GM23338 (cell line): ENCODE data around the gene UHRF2. TPM values are rescaled to one million over a fixed set of nuclear protein-coding genes. Genes with fewer than 3 reads are reported as not detected.

ENCODE experiments used
- ATAC-seq: fragments of 200-7000 bp; cut with Tn5 transposase; 3 replicates; pipeline ENCODE4 v1.9.1; 2020
- DNase-seq: peaks from one replicate; pipeline ENCODE4 v3.0.0-alpha.2; 2015; ENCODE audit warnings: low spot score
- H2AFZ ChIP-seq: fragments of 200-600 bp; sonication (generic); 2 replicates; pipeline ENCODE4 v1.8.0; 2016; ENCODE audit warnings: antibody characterized with exemption, mild to moderate bottlenecking, moderate library complexity
- H3F3A ChIP-seq: fragments of 200-600 bp; sonication (generic); replicated peaks from 2 replicates; pipeline ENCODE4 v1.8.0; 2017; ENCODE audit warnings: antibody characterized with exemption, mixed run types, low read depth
- H3K27ac ChIP-seq: fragments of 200-600 bp; sonication (generic); 2 replicates; pipeline ENCODE4 v1.6.1; 2016; ENCODE audit warnings: low read depth
- H3K27me3 ChIP-seq: fragments of 200-600 bp; sonication (generic); 2 replicates; pipeline ENCODE4 v1.8.0; 2016; ENCODE audit warnings: mild to moderate bottlenecking, mixed run types, moderate library complexity; ENCODE audit not compliant: insufficient read depth
- H3K36me3 ChIP-seq: fragments of 200-600 bp; sonication (generic); 2 replicates; pipeline ENCODE4 v1.8.0; 2016; ENCODE audit warnings: mild to moderate bottlenecking; ENCODE audit not compliant: insufficient read depth
- H3K4me1 ChIP-seq: fragments of 200-600 bp; sonication (generic); 2 replicates; pipeline ENCODE4 v1.8.0; 2016; ENCODE audit warnings: mild to moderate bottlenecking, moderate library complexity; ENCODE audit not compliant: insufficient read depth
- H3K4me2 ChIP-seq: fragments of 200-600 bp; sonication (generic); 2 replicates; pipeline ENCODE4 v1.7.1; 2017; ENCODE audit warnings: mixed run types
- H3K4me3 ChIP-seq: fragments of 200-600 bp; sonication (generic); 2 replicates; pipeline ENCODE4 v1.6.1; 2016; ENCODE audit warnings: mixed run types
- H3K79me2 ChIP-seq: fragments of 200-600 bp; sonication (generic); replicated peaks from 2 replicates; pipeline ENCODE4 v1.8.0; 2017; ENCODE audit warnings: mild to moderate bottlenecking; ENCODE audit not compliant: insufficient read depth
- H3K9me2 ChIP-seq: fragments of 200-600 bp; sonication (generic); 2 replicates; pipeline ENCODE4 v1.8.0; 2017; ENCODE audit not compliant: insufficient read depth
- H4K20me1 ChIP-seq: fragments of 200-600 bp; sonication (generic); replicated peaks from 2 replicates; pipeline ENCODE4 v1.8.0; 2017; ENCODE audit warnings: mild to moderate bottlenecking; ENCODE audit not compliant: insufficient read depth
- H3K27ac Mint-ChIP-seq: 2 replicates; pipeline ENCODE4 v1.8.0; 2020; ENCODE audit warnings: inconsistent platforms, mild to moderate bottlenecking, moderate library complexity, mixed read lengths
- H3K27me3 Mint-ChIP-seq: 3 replicates; pipeline ENCODE4 v1.8.0; 2022; ENCODE audit warnings: low read depth, mild to moderate bottlenecking, moderate library complexity, mixed read lengths, inconsistent platforms; ENCODE audit not compliant: insufficient read depth, poor library complexity
- H3K36me3 Mint-ChIP-seq: 3 replicates; pipeline ENCODE4 v1.8.0; 2021; ENCODE audit warnings: low read depth, mild to moderate bottlenecking, inconsistent platforms, moderate library complexity, mixed read lengths
- H3K4me1 Mint-ChIP-seq: 3 replicates; pipeline ENCODE4 v1.8.0; 2020; ENCODE audit warnings: mild to moderate bottlenecking, inconsistent platforms, mixed read lengths
- H3K4me3 Mint-ChIP-seq: 3 replicates; pipeline ENCODE4 v1.8.0; 2021; ENCODE audit warnings: moderate library complexity, mild to moderate bottlenecking, inconsistent platforms, mixed read lengths
- H3K9me3 Mint-ChIP-seq: 3 replicates; pipeline ENCODE4 v1.8.0; 2020; ENCODE audit warnings: moderate library complexity, mild to moderate bottlenecking, inconsistent platforms, mixed read lengths
- CREB1 ChIP-seq: fragments of 250-450 bp; sonication (Bioruptor Pico); IDR thresholded peaks from 2 replicates; pipeline ENCODE4 v1.5.0; 2020; ENCODE audit warnings: low read depth, mild to moderate bottlenecking, moderate library complexity
- POLR2AphosphoS5 ChIP-seq: IDR thresholded peaks from 2 replicates; pipeline ENCODE4 v1.6.1; 2016; ENCODE audit warnings: antibody characterized with exemption, low read depth
- ZNF114 ChIP-seq: fragments of 250-450 bp; sonication (Bioruptor Pico); IDR thresholded peaks from 2 replicates; pipeline ENCODE4 v1.5.0; 2020; ENCODE audit warnings: mild to moderate bottlenecking, moderate library complexity
- ZNF331 ChIP-seq: fragments of 250-450 bp; sonication (Bioruptor Pico); IDR thresholded peaks from 2 replicates; pipeline ENCODE4 v1.5.0; 2020; ENCODE audit warnings: low read depth, mild to moderate bottlenecking, moderate library complexity
- polyA plus RNA-seq: library from polyadenylated mRNA; unstranded; fragments of >200 nt; fragmentation: Nextera tagmentation; extraction: Ambion mirVana; gene quantifications from 2 replicates; pipeline ENCODE4 v1.2.1, GENCODE V29; 2016
- total RNA-seq: library from RNA; depleted of rRNA; stranded (reverse); fragments of >200 nt; shearing (Covaris generic); gene quantifications from 2 replicates; pipeline ENCODE4 v1.2.3, GENCODE V29; 2014
- TF ChIP-seq, protein P1 (sequence below), 2 experiments: fragments of 200-600 bp in 1 of 2; sonication (generic) in 1 of 2; conservative IDR thresholded peaks; 2 replicates each; pipeline versions ENCODE4 v1.5.1 to v1.6.1; 2016 to 2017; ENCODE audit warnings: antibody characterized with exemption in 2 of 2, low read depth in 2 of 2, mild to moderate bottlenecking in 2 of 2, moderate library complexity in 1 of 2
- TF ChIP-seq, protein P2 (sequence below): fragments of 250-450 bp; sonication (Bioruptor Pico); IDR thresholded peaks from 2 replicates; pipeline ENCODE4 v1.5.0; 2020; ENCODE audit warnings: mild to moderate bottlenecking, moderate library complexity

Gene UHRF2
- total and polyA plus RNA-seq, 2 experiments from 2014 or later, result 15.1 to 51.6 TPM

DNA sequence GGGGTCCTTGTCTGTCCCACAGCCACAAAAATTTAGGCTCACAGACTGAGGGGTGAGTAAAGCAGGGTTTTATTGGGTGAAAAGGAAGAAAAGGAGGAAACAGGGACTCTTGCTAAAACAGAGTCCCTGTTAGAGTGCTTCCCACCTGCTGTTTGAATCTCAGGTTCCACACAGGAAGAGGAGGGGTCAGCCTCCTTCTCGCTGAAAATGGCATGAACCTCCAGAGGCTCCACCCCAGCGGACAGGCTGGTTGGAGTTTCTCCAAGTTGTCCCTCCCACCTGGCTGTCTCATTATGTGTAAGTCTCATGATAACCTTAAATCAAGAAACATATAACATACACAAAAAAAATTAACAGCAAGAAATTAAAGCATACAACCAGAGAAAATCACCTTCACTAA lies 28.3 kb upstream of the UHRF2 start:
- Histone ChIP-seq H3K4me3 (no peak overlapping the region), H3F3A (no peaks in the 10 kb centered on the region), H3K79me2 (no peaks in the 10 kb centered on the region), H3K27ac (no peak overlapping the region), H3K27me3 (no peaks in the 10 kb centered on the region), H3K9me2 (no peaks in the 10 kb centered on the region), H3K4me1 (no peaks in the 10 kb centered on the region), H2AFZ (peak overlapping the region; percentile 90), H3K36me3 (no peaks in the 10 kb centered on the region), H3K4me2 (no peak overlapping the region), H4K20me1 (no peaks in the 10 kb centered on the region)
- no peaks in the 10 kb centered on the region for H3K36me3 Mint-ChIP-seq
- TF ChIP-seq, protein P1, sequence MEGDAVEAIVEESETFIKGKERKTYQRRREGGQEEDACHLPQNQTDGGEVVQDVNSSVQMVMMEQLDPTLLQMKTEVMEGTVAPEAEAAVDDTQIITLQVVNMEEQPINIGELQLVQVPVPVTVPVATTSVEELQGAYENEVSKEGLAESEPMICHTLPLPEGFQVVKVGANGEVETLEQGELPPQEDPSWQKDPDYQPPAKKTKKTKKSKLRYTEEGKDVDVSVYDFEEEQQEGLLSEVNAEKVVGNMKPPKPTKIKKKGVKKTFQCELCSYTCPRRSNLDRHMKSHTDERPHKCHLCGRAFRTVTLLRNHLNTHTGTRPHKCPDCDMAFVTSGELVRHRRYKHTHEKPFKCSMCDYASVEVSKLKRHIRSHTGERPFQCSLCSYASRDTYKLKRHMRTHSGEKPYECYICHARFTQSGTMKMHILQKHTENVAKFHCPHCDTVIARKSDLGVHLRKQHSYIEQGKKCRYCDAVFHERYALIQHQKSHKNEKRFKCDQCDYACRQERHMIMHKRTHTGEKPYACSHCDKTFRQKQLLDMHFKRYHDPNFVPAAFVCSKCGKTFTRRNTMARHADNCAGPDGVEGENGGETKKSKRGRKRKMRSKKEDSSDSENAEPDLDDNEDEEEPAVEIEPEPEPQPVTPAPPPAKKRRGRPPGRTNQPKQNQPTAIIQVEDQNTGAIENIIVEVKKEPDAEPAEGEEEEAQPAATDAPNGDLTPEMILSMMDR (conservative IDR thresholded peaks at IDR 0.05; ENCODE audit: low read depth in 2 of 2), result no peak
- TF ChIP-seq ZNF114 (CRISPR knock-in tag) (no peak), CREB1 (CRISPR knock-in tag) (no peak), ZNF331 (CRISPR knock-in tag) (no peak), POLR2AphosphoS5 (no peak)
- TF ChIP-seq, protein P2, sequence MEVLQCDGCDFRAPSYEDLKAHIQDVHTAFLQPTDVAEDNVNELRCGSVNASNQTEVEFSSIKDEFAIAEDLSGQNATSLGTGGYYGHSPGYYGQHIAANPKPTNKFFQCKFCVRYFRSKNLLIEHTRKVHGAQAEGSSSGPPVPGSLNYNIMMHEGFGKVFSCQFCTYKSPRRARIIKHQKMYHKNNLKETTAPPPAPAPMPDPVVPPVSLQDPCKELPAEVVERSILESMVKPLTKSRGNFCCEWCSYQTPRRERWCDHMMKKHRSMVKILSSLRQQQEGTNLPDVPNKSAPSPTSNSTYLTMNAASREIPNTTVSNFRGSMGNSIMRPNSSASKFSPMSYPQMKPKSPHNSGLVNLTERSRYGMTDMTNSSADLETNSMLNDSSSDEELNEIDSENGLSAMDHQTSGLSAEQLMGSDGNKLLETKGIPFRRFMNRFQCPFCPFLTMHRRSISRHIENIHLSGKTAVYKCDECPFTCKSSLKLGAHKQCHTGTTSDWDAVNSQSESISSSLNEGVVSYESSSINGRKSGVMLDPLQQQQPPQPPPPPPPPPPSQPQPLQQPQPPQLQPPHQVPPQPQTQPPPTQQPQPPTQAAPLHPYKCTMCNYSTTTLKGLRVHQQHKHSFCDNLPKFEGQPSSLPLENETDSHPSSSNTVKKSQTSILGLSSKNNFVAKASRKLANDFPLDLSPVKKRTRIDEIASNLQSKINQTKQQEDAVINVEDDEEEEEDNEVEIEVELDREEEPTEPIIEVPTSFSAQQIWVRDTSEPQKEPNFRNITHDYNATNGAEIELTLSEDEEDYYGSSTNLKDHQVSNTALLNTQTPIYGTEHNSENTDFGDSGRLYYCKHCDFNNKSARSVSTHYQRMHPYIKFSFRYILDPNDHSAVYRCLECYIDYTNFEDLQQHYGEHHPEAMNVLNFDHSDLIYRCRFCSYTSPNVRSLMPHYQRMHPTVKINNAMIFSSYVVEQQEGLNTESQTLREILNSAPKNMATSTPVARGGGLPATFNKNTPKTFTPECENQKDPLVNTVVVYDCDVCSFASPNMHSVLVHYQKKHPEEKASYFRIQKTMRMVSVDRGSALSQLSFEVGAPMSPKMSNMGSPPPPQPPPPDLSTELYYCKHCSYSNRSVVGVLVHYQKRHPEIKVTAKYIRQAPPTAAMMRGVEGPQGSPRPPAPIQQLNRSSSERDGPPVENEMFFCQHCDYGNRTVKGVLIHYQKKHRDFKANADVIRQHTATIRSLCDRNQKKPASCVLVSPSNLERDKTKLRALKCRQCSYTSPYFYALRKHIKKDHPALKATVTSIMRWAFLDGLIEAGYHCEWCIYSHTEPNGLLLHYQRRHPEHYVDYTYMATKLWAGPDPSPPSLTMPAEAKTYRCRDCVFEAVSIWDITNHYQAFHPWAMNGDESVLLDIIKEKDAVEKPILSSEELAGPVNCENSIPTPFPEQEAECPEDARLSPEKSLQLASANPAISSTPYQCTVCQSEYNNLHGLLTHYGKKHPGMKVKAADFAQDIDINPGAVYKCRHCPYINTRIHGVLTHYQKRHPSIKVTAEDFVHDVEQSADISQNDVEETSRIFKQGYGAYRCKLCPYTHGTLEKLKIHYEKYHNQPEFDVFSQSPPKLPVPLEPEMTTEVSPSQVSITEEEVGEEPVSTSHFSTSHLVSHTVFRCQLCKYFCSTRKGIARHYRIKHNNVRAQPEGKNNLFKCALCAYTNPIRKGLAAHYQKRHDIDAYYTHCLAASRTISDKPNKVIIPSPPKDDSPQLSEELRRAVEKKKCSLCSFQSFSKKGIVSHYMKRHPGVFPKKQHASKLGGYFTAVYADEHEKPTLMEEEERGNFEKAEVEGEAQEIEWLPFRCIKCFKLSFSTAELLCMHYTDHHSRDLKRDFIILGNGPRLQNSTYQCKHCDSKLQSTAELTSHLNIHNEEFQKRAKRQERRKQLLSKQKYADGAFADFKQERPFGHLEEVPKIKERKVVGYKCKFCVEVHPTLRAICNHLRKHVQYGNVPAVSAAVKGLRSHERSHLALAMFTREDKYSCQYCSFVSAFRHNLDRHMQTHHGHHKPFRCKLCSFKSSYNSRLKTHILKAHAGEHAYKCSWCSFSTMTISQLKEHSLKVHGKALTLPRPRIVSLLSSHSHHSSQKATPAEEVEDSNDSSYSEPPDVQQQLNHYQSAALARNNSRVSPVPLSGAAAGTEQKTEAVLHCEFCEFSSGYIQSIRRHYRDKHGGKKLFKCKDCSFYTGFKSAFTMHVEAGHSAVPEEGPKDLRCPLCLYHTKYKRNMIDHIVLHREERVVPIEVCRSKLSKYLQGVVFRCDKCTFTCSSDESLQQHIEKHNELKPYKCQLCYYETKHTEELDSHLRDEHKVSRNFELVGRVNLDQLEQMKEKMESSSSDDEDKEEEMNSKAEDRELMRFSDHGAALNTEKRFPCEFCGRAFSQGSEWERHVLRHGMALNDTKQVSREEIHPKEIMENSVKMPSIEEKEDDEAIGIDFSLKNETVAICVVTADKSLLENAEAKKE (CRISPR knock-in tag), result no peak
- ATAC-seq (peak; percentile 53; the same call in 2 of the 3 replicates), DNase-seq (peak; percentile 57)
- H3K9me3 Mint-ChIP-seq, result peaks cover 3% of the 10 kb centered on the region; the same call in 1 of the 3 replicates
- no peaks in the 10 kb centered on the region for H3K27me3 Mint-ChIP-seq
- no peak overlapping the region for H3K4me3 Mint-ChIP-seq
- H3K27ac Mint-ChIP-seq, result no peak overlapping the region
- no peaks in the 10 kb centered on the region for H3K4me1 Mint-ChIP-seq
